Spleen (tissue), 11 donors: ENCODE measurements around the gene LIPE. TPM values are rescaled to one million over a fixed set of nuclear protein-coding genes. Genes with fewer than 3 reads are reported as not detected.

Source experiments
- DNase-seq: peaks from one replicate; pipeline ENCODE4 v3.0.0-alpha.2; 2020
- H3K27ac ChIP-seq, 8 donors: fragments of 200-600 bp; sonication (generic) in 7 of 8; 1 replicate in 4 of 8; 2 replicates in 4 of 8; pipeline versions ENCODE4 v1.5.0 to v1.8.0; 2016 to 2021; ENCODE audit warnings: inconsistent platforms in 4 of 8, mild to moderate bottlenecking in 4 of 8, moderate library complexity in 1 of 8
- H3K27me3 ChIP-seq, 7 donors: fragments of 200-600 bp; sonication (generic) in 6 of 7; replicated peaks in 1 of 7; 1 replicate in 4 of 7; 2 replicates in 3 of 7; pipeline versions ENCODE4 v1.5.0 to v1.8.0; 2016 to 2021; ENCODE audit warnings: inconsistent platforms in 3 of 7, mild to moderate bottlenecking in 1 of 7
- H3K36me3 ChIP-seq, 6 donors: fragments of 200-600 bp; sonication (generic) in 5 of 6; 1 replicate in 4 of 6; 2 replicates in 2 of 6; pipeline versions ENCODE4 v1.5.0 to v1.8.0; 2016 to 2021; ENCODE audit warnings: inconsistent platforms in 2 of 6
- H3K4me1 ChIP-seq, 6 donors: fragments of 200-600 bp; sonication (generic) in 5 of 6; 1 replicate in 3 of 6; 2 replicates in 3 of 6; pipeline versions ENCODE4 v1.5.0 to v1.8.0; 2016 to 2021; ENCODE audit warnings: inconsistent platforms in 3 of 6
- H3K4me3 ChIP-seq, 8 donors: fragments of 200-600 bp; sonication (generic) in 7 of 8; 1 replicate in 4 of 8; 2 replicates in 4 of 8; pipeline versions ENCODE4 v1.5.0 to v1.8.0; 2016 to 2021; ENCODE audit warnings: inconsistent platforms in 4 of 8, mild to moderate bottlenecking in 4 of 8, moderate library complexity in 2 of 8
- H3K9me3 ChIP-seq, 8 donors: fragments of 200-600 bp; sonication (generic) in 7 of 8; 1 replicate in 4 of 8; 2 replicates in 4 of 8; pipeline versions ENCODE4 v1.5.0 to v1.8.0; 2016 to 2021; ENCODE audit warnings: inconsistent platforms in 4 of 8
- CTCF ChIP-seq, 11 experiments: fragments of 200-600 bp in 7 of 11; fragments of 450-650 bp in 4 of 11; sonication (generic) in 4 of 11; IDR thresholded peaks in 8 of 11; conservative IDR thresholded peaks in 3 of 11; 1 replicate in 7 of 11; 2 replicates in 4 of 11; pipeline versions ENCODE4 v1.4.0 to v1.8.0; 2016 to 2021; ENCODE audit warnings: antibody characterized with exemption in 11 of 11, inconsistent platforms in 4 of 11, mild to moderate bottlenecking in 1 of 11
- POLR2A ChIP-seq, 3 donors: fragments of 450-650 bp; IDR thresholded peaks; one replicate each; pipeline ENCODE4 v1.5.1; 2017; ENCODE audit warnings: antibody characterized with exemption in 3 of 3, mild to moderate bottlenecking in 1 of 3
- POLR2AphosphoS5 ChIP-seq, 3 donors: sonication (generic); formaldehyde crosslinking; IDR thresholded peaks; one replicate each; pipeline ENCODE4 v1.5.1; 2017; ENCODE audit warnings: antibody characterized with exemption in 3 of 3
- WGBS, 5 donors: extraction: QIAGEN DNeasy Blood & Tissue Kit in 3 of 5; methylation state at CpG; one replicate each; pipeline versions ENCODE4 v1.1.5 to v1.1.7; 2013 to 2018; 5-methylcytosine and 5-hydroxymethylcytosine counted together
- intact Hi-C: fragments of 100-400 bp; cut with DNase I; formaldehyde crosslinking; loops from one replicate; pipeline ENCODE4 v1.15.0; 2023; ENCODE audit warnings: low total_unique reads
- polyA plus RNA-seq, 3 donors: library from polyadenylated mRNA; stranded (reverse); fragments of 200-250 nt; gene quantifications; one replicate each; pipeline ENCODE4 v1.2.1, GENCODE V29; 2013
- total RNA-seq, 7 donors: library from RNA; depleted of rRNA in 3 of 7; stranded (reverse); fragments of >200 nt in 3 of 7; fragmentation: NEBNext Ultra II Directional in 4 of 7; extraction: Animal tissue kit (Norgen Biotek cat#: 25700) in 4 of 7; gene quantifications; one replicate each; pipeline versions ENCODE4 v1.1.0 to v1.2.1, GENCODE V29; 2016 to 2021
- donor health status: healthy with polysubstance abuse.
- donor health status: DM: no; HTN: no; CAD: no; lungs with moderate emphysema.
- donor health status: DM: no; HTN: no; CAD: no.
- donor health status: Bipolar disorder and iron deficiency.
- donor health status: healthy.
- donor health status: DM: no; HTN: no; CAD: no.
- donor health status: DM: yes; HTN: yes; CAD: no.

The LIPE gene
- total and polyA plus RNA-seq, 10 donors = 20.6 to 43.7 (median 25.2) TPM

GRCh38 chr19:42375415-42376176 is 51.6 kb downstream of the LIPE start:
- H3K27ac ChIP-seq = no peak overlapping the region
- peaks cover 0 to 38% (median 10%) of the 10 kb centered on the region in 6 donors for H3K36me3 ChIP-seq
- H3K4me1 ChIP-seq = peaks cover 0 to 16% (median 5%) of the 10 kb centered on the region in 6 donors
- no peak for TF ChIP-seq POLR2AphosphoS5 (IDR thresholded peaks at IDR 0.05)
- WGBS, 5 donors = 93 to 96% (median 94%) methylated on average over 48 to 54 of the region's 54 CpGs
- peaks cover 0 to 8% (median 0%) of the 10 kb centered on the region in 7 donors for H3K27me3 ChIP-seq
- H3K4me3 ChIP-seq = no peak overlapping the region
- no peaks in the 10 kb centered on the region for H3K9me3 ChIP-seq
- peak; percentile 67 for DNase-seq
- intact Hi-C loops = no loop called here

GRCh38 chr19:42374826-42375376 is 52.3 kb downstream of the LIPE start:
- peaks cover 0 to 23% (median 9%) of the 10 kb centered on the region in 6 donors for H3K4me1 ChIP-seq
- no peak for DNase-seq
- intact Hi-C loops = no loop called here
- H3K4me3 ChIP-seq = no peak overlapping the region
- TF ChIP-seq POLR2A (IDR thresholded peaks at IDR 0.05) = no peak
- no peak for TF ChIP-seq CTCF (IDR thresholded peaks at IDR 0.05 in 8 of 11, conservative IDR thresholded peaks at IDR 0.05 in 3 of 11)
- TF ChIP-seq POLR2AphosphoS5 (IDR thresholded peaks at IDR 0.05) = no peak
- no peaks in the 10 kb centered on the region for H3K9me3 ChIP-seq
- no peak overlapping the region for H3K27ac ChIP-seq
- H3K27me3 ChIP-seq = peaks cover 0 to under 1% (median 0%) of the 10 kb centered on the region in 7 donors
- H3K36me3 ChIP-seq = peaks cover 0 to 38% (median 10%) of the 10 kb centered on the region in 6 donors
- 90 to 100% (median 94%) methylated on average over 9 to 11 of the region's 11 CpGs for WGBS, 5 donors

GRCh38 chr19:42370626-42371175 is 56.5 kb downstream of the LIPE start:
- WGBS, 5 donors = 49 to 75% (median 63%) methylated on average over 10 to 12 of the region's 12 CpGs
- Histone ChIP-seq H3K27me3 (no peaks in the 10 kb centered on the region), H3K9me3 (no peaks in the 10 kb centered on the region), H3K4me1 (peaks cover 0 to 36% (median 9%) of the 10 kb centered on the region in 6 donors), H3K36me3 (peaks cover 0 to 30% (median 6%) of the 10 kb centered on the region in 6 donors), H3K4me3 (peak overlapping the region in 1 of 8 donors; percentile 25), H3K27ac (peak overlapping the region in 4 of 8 donors; percentile 28 to 61 (median 54))
- no peak for DNase-seq
- intact Hi-C loops = no loop called here
- TF ChIP-seq POLR2AphosphoS5 (IDR thresholded peaks at IDR 0.05) = no peak
- no peak for TF ChIP-seq CTCF (IDR thresholded peaks at IDR 0.05 in 8 of 11, conservative IDR thresholded peaks at IDR 0.05 in 3 of 11)
- no peak for TF ChIP-seq POLR2A (IDR thresholded peaks at IDR 0.05)

DNA sequence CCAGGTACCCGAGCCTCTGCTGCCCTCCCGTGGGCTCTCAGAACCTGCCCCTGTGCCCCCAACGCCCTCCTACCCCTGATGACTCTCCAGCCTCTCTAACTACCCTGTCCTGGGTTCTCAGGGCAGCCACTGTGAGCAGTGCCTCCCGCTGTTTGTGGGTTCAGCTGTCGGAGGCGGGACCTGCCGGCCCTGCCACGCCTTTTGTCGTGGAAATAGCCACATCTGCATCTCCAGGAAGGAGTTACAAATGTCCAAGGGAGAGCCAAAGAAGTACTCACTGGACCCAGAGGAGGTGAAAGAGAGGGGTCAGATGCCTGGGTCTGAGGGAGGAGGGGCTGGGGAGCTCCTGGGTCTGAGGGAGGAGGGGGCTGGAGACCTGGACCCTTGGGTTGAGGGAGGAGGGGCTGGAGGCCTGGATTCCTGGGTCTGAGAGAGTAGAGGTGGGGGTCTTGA is 57.1 kb downstream of the LIPE start:
- Histone ChIP-seq H3K4me3 (peak overlapping the region in 1 of 8 donors; percentile 25), H3K36me3 (peaks cover 0 to 24% (median 3%) of the 10 kb centered on the region in 6 donors), H3K9me3 (no peaks in the 10 kb centered on the region), H3K4me1 (peaks cover 0 to 41% (median 10%) of the 10 kb centered on the region in 6 donors), H3K27me3 (no peaks in the 10 kb centered on the region), H3K27ac (peak overlapping the region in 4 of 8 donors; percentile 28 to 61 (median 54))
- intact Hi-C loops = no loop called here
- TF ChIP-seq CTCF (IDR thresholded peaks at IDR 0.05 in 8 of 11, conservative IDR thresholded peaks at IDR 0.05 in 3 of 11) (no peak), POLR2AphosphoS5 (IDR thresholded peaks at IDR 0.05) (no peak), POLR2A (IDR thresholded peaks at IDR 0.05) (no peak)
- WGBS, 5 donors = 79 to 91% (median 84%) methylated on average over 4 to 9 of the region's 9 CpGs
- DNase-seq = no peak
